ENCODE data around the gene KRT6A.

KRT6A gene

GRCh38 chr12:52440821-52441319, 52.2 kb downstream of the KRT6A start:
- no peak overlapping the region for H3K27ac Mint-ChIP-seq
- DNase-seq, result no peak
- no peak overlapping the region for H3K4me3 Mint-ChIP-seq
- H3K4me1 Mint-ChIP-seq, result peaks cover 49% of the 10 kb centered on the region
- TF ChIP-seq CTCF (IDR thresholded peaks at IDR 0.05), result no peak
- no peaks in the 10 kb centered on the region for H3K36me3 Mint-ChIP-seq (ENCODE audit: low read depth)
- H3K9me3 Mint-ChIP-seq, result no peaks in the 10 kb centered on the region
- H3K27me3 Mint-ChIP-seq (ENCODE audit: low read depth, poor library complexity), result peaks cover 4% of the 10 kb centered on the region

GRCh38 chr12:52439845-52440244, 53.2 kb downstream of the KRT6A start:
- Mint-ChIP-seq H3K27me3 (ENCODE audit: low read depth, poor library complexity) (peaks cover 4% of the 10 kb centered on the region), H3K9me3 (no peaks in the 10 kb centered on the region), H3K27ac (no peak overlapping the region), H3K4me1 (peaks cover 49% of the 10 kb centered on the region), H3K4me3 (no peak overlapping the region), H3K36me3 (ENCODE audit: low read depth) (no peaks in the 10 kb centered on the region)
- TF ChIP-seq CTCF (IDR thresholded peaks at IDR 0.05), result no peak
- DNase-seq, result no peak

GRCh38 chr12:52439420-52439819, 53.6 kb downstream of the KRT6A start:
- H3K9me3 Mint-ChIP-seq, result no peaks in the 10 kb centered on the region
- no peak overlapping the region for H3K4me3 Mint-ChIP-seq
- H3K27ac Mint-ChIP-seq, result no peak overlapping the region
- peaks cover 4% of the 10 kb centered on the region for H3K27me3 Mint-ChIP-seq (ENCODE audit: low read depth, poor library complexity)
- no peaks in the 10 kb centered on the region for H3K36me3 Mint-ChIP-seq (ENCODE audit: low read depth)
- peaks cover 49% of the 10 kb centered on the region for H3K4me1 Mint-ChIP-seq
- TF ChIP-seq CTCF (IDR thresholded peaks at IDR 0.05), result no peak
- no peak for DNase-seq

- H3K4me1 Mint-ChIP-seq, result peaks cover 49% of the 10 kb centered on the region
- no peak for DNase-seq
- no peaks in the 10 kb centered on the region for H3K36me3 Mint-ChIP-seq (ENCODE audit: low read depth)
- H3K27ac Mint-ChIP-seq, result no peak overlapping the region
- H3K27me3 Mint-ChIP-seq (ENCODE audit: low read depth, poor library complexity), result peaks cover 4% of the 10 kb centered on the region
- no peaks in the 10 kb centered on the region for H3K9me3 Mint-ChIP-seq
- TF ChIP-seq CTCF (IDR thresholded peaks at IDR 0.05), result no peak
- no peak overlapping the region for H3K4me3 Mint-ChIP-seq
Measured at GRCh38 chr12:52438305-52439301, 54.5 kb downstream of the KRT6A start.

GRCh38 chr12:52437508-52437907, 55.5 kb downstream of the KRT6A start:
- no peaks in the 10 kb centered on the region for H3K9me3 Mint-ChIP-seq
- TF ChIP-seq CTCF (IDR thresholded peaks at IDR 0.05), result no peak
- peaks cover 38% of the 10 kb centered on the region for H3K4me1 Mint-ChIP-seq
- no peak for DNase-seq
- H3K27me3 Mint-ChIP-seq (ENCODE audit: low read depth, poor library complexity), result peaks cover 4% of the 10 kb centered on the region
- H3K36me3 Mint-ChIP-seq (ENCODE audit: low read depth), result no peaks in the 10 kb centered on the region
- no peak overlapping the region for H3K4me3 Mint-ChIP-seq
- H3K27ac Mint-ChIP-seq, result no peak overlapping the region
